Stomach (tissue), 4 donors: ENCODE data around the gene SPACA7.

ENCODE experiments used
- POLR2AphosphoS5 ChIP-seq, 3 donors: sonication (generic); formaldehyde crosslinking; IDR thresholded peaks; one replicate each; pipeline ENCODE4 v1.6.1; 2016; ENCODE audit warnings: antibody characterized with exemption in 3 of 3
- TF ChIP-seq, protein P1 (sequence below), 7 experiments: fragments of 450-650 bp in 4 of 7; fragments of 200-600 bp in 3 of 7; sonication (generic) in 3 of 7; IDR thresholded peaks; one replicate each; pipeline ENCODE4 v1.5.1; 2016 to 2019; ENCODE audit warnings: antibody characterized with exemption in 7 of 7, control low read depth in 2 of 7, mild to moderate bottlenecking in 1 of 7

DNA sequence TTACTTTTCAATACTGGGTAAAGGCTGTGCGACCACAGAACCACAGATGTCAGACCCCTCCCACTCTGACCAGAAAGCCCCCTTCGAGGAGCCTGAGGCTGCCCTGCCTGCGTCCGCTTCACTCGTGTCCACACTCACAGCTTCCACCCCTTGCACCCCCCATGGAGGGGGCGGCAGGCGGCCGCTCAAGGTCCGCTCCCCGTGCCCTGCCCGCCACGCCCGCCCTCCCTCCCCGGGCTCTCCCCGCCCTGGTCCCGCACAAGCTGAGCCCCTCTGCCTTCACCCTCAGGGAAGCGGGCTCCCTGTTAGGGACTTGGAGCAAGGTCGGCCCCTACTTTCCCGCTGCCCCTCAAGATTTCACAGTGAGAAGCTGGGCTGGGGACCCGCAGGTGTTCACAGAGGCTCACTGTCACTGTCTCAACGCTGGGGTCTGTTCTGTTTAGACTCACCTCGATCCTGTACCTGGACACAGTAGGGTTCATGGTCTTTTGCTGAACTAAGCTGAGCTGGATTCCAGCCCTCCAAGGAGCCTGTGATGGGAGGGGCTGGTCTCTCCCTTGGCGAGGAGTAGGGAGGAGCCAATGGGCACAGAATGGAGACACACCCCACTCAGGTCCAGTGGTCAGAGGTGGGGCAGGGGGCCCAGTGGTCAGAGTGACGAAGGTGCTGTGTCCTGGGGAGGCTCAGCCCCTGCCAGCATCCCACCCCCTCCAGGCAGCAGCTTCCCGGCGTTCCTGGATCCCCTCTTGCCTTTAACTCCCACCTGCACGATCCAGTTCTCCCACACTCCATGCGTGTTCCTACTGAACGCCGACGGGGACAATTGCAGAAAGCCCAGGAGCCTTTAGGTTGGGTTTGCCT is 69.5 kb downstream of the SPACA7 start:
- TF ChIP-seq, protein P1, sequence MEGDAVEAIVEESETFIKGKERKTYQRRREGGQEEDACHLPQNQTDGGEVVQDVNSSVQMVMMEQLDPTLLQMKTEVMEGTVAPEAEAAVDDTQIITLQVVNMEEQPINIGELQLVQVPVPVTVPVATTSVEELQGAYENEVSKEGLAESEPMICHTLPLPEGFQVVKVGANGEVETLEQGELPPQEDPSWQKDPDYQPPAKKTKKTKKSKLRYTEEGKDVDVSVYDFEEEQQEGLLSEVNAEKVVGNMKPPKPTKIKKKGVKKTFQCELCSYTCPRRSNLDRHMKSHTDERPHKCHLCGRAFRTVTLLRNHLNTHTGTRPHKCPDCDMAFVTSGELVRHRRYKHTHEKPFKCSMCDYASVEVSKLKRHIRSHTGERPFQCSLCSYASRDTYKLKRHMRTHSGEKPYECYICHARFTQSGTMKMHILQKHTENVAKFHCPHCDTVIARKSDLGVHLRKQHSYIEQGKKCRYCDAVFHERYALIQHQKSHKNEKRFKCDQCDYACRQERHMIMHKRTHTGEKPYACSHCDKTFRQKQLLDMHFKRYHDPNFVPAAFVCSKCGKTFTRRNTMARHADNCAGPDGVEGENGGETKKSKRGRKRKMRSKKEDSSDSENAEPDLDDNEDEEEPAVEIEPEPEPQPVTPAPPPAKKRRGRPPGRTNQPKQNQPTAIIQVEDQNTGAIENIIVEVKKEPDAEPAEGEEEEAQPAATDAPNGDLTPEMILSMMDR (IDR thresholded peaks at IDR 0.05), result no peak
- no peak for TF ChIP-seq POLR2AphosphoS5 (IDR thresholded peaks at IDR 0.05)
